ENCODE data around the gene ANKRD23.

The ANKRD23 gene

DNA sequence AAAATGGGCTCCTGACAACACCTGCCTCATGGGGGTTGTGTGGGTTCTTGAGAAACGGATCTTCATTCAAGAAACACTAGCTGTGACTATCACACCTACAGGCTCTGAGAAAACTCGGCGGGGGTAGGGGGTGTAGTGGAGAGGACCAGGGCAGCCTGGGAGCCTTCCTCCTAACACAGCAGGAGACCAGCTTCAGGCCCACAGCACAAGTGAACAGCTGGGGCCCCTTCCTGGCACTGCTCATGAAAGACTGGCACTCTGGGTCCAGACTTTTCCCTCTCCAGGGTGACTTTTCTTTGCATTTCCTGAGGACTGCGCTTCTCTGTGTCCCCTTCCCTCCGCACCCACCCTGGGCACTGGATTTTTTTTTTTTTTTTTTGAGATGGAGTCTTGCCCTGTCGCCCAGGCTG is 33.2 kb upstream of the ANKRD23 start:
- DNase-seq (ENCODE audit: low read depth), result no peak

GRCh38 chr2:96876269-96877041 is 32.6 kb upstream of the ANKRD23 start:
- no peak for DNase-seq (ENCODE audit: low read depth)

DNA sequence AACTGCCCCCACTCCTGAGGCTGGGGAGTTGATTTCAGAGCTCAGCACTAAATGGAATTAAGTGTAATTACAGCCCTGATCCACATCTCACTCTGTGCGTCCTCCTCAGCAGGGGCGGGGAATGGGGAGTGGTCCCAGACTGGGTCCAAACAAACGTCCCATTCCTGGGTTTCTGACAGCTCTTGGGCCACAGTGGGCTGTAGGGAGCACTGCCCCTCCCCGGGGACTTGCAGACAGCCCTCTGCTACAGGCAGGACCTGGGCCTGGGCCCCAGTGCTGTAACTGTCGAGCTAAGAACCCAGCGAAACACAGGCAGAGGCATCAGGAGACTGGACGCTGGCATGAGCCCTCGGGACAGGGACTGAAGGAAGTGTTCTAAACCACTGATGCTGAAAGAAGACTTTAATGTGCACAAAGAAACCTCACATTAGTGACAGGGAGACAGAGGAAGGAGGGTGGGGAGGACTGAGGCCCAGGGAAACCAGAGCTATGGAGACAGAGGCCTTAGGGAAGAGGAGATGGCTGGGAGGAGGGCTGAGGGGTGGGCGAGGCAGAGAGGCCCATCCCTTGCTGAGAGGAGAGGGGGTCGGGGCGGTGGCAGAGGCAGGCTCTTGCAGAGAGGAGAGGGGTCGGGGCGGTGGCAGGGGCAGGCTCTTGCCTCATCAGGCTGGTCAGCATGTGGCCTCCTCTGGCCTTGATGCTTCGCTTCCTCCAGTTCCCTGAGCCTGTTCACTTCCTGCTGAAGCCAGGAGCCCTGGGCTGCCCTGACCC is 31.9 kb upstream of the ANKRD23 start:
- DNase-seq (ENCODE audit: low read depth), result no peak

DNA sequence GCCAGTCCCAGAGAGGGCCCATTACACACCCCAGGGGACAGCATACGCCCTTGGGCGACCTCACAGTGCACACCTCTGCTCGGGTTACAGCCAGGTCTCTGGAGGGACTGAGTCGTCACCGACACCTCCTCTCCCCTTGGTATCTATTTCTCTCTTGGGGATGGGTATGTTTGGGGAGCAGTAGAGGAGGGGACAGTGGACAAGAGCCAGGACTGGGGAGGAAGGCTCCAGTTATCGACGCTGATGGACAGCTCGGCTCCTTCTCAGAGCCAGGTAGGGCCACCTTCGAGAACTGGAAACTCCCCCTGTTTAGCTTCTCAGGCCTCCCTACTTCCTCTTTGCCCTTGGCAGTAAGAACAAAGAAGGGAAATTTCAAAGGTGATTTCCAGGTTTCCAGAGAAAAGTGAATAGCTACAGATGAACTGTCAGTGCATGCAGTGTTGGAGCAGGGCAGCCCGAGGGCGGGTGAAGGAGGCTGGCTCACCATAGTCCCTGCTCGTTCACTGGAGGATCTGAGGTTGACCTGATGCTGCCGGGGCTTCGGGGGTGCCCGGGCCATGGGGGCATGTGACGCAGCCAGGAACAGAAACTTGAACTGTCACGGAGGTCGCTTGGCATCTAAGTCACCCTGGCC is 30.5 kb upstream of the ANKRD23 start:
- no peak for DNase-seq (ENCODE audit: low read depth)

- DNase-seq (ENCODE audit: low read depth), result no peak
Observed at GRCh38 chr2:96873651-96874096, 29.9 kb upstream of the ANKRD23 start.

DNA sequence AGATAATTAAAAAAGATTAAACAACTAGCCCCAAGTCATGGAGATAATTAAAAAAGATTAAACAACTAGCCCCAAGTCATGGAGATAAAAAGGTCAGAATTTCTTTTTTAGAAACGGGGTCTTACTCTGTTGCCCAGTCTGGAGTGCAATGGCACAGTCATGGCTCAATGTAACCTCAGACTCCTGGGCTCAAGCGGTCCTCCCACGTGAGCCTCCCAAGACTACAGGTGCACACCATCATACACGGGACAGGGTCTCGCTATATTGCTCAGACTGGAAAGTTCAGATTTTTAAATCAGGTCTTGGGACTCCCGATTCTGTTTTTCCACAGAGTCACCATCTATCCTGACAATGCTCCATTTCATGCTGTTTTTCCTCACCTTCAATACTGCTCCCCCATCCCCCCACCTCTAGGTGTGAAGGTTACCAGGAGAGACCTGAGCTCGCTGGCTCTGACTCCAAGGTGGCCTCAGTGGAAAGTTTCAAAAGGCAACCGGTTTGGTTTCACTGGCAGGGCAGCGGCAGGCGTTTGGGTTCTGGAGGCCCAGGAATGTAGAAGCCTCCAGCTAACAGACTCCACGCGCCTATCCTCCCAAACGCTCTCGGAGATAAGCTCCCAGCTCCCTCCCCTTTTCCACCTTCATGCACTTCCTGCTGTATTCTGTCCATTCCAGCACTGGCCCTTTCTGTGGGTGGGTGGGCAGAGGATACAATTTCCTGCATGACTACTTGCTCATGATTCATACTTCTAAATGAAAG is 28.9 kb upstream of the ANKRD23 start:
- peak; percentile 81 for DNase-seq (ENCODE audit: low read depth)

GRCh38 chr2:96870626-96871255 is 26.9 kb upstream of the ANKRD23 start:
- peak; percentile 39 for DNase-seq (ENCODE audit: low read depth)

GRCh38 chr2:96869822-96870625 is 26.2 kb upstream of the ANKRD23 start, which contains the start of gene SEMA4C:
Gene SEMA4C (minus strand): TSS chr2:96870080. CDS start chr2:96867886, 2,194 bp downstream.
- DNase-seq (ENCODE audit: low read depth), result peak; percentile 38

DNA sequence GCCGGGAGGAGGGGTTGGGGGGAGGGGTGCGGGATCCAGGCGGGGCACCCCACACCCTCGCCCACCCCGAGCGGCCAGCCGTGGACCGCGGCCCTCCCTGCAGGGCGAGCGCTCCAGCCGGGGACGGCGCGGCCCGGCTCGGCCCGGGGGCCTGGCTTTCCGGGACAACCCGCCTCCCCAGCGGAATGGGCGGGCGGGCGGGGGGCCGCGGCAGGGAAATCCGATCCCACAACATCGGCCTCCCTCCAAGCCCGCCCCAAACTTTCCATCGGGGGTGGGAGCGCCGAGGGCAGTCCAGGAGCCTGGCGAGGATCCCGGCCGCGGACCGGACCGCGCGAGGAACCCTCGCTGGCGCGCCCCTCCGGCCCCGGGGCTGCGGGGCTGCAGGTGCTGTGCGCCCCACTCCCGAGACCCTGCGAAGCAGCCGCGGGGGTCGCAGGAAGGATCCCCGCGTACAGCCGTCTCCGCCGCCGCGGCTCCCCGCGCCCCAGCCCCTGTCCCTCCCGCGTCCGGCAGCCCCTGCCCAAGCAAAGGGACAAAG is 25.5 kb upstream of the ANKRD23 start:
- peak; percentile 85 for DNase-seq (ENCODE audit: low read depth)

DNA sequence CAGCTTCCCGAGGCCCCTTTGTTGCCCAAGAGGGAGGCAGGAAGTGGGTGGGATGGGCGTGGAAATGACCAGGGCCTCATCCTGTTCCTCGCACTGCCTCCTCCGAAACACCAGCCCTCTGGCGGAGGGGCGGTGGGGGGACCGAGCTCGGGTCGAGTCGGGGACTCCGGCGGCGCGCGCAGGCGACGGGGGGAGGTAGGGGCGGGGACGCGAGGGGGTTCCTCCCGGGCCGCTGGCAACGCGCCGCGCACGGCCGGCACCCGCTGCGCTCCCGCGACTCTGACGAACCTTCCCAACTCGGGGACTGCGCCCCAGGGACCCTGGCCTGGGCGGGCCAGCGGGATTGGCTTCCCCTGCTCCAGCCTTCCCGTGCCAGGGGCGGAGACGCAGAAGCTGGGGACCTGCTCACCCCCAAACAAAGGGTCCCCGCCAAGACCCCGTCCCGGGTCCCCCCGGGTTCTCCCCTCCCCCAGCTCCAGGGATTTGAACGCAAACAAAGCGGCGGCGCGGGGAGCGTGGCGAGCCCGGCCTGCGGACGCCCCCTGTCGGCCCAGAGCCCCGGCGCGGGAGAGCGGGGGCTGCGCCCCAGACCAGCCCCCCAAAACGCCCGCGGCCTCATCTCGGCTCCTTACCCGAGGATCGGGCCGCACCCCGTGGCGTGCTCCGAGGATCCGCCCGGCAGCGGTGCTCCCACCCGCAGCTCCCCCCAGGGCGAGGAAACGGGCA is 24.9 kb upstream of the ANKRD23 start:
- peak; percentile 91 for DNase-seq (ENCODE audit: low read depth)

DNA sequence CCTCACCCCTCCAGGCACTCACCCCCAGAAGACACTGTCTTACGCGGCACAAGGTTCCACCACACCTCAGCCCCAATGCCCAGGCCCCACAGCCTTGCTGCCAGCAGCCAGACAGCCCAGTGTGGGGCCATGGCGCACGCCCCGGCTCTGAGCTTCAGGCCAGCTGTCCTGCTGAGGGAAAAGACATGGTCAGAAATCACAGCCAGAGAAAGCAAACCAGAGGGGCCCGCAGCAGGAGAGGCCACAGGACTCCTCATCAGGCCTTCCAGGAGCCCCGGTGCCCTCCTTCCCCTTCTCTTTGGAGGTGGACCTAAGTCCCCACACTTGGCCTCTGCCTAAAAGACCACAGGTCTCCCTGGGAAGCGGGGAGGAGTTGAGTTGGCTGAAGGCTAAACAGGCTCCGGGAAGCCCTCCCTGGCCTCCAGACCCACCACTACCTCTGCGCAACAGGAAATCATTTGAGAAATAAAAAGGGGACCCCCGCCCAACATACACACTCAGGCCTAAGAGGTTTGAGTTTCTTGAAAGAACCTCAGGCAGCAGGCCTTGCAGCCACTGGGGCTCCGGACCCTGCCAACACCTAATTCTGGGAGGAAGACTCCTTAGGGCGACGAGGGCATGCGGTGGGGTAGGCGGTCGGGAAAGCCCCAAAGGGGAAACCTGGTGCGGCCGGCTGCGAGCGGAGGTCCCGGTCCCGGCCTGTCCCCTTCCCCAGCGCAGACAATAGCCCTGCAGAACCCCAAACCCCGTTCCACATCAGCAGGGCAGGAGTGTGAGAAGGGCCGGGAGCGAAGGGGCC is 24.1 kb upstream of the ANKRD23 start:
- DNase-seq (ENCODE audit: low read depth), result no peak

DNA sequence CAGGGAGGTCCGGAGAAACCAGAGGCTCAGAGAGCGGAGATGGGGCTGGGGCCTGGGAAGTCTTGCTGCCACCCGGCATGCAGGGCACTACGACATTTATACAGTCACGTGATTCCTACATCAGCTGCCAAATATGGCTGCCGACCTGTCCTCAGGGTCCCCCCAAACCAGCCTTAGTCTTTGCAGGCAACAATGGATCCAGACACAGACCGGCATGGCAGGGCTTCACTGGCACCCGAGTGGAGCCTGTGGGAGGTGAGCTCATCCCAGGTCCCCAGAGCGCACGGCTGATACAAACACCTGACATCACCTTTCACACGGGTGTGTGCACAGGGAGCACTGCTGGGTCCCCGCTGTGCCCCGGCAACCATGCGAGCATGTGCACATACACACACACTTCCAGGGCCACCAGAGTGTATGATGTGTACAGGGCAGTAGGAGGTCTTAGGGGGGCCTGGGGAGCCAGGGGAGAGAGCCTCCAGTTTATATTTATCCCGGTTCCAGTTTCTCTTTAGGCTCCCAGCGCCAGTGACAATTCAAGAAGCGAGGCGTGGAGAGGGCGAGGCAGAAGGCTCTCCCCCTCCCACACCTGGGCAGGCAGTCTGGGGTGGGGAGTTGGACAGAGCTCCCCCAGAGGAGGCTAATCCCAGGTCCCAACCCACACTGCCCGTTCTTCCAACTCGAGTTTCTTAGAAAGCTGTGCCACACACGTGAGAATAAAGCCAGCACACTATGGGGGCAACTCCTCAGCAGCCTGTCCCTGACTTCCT is 23.4 kb upstream of the ANKRD23 start:
- DNase-seq (ENCODE audit: low read depth), result no peak

DNA sequence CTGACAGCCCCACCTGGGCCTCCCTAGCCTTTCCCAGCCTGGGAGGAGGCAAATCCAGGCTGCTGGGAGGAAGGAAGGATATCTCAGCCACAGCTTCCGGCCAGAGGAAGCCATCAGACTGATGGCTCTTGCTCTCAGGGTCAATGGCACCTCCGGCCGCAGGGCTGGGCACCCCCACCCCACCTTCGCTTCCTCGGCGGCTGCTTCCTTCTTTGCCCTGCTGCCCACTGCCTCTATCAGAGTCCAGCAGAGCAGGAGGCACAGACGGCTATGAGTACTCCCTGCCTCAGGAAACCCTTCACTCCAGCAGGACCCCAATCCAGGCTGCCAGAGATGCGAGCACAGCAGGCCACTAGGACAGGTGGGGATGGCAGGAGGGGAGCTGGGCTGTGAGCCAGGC is 22.8 kb upstream of the ANKRD23 start:
- no peak for DNase-seq (ENCODE audit: low read depth)

GRCh38 chr2:96866149-96866548 is 22.3 kb upstream of the ANKRD23 start:
- no peak for DNase-seq (ENCODE audit: low read depth)

GRCh38 chr2:96865654-96866053 is 21.8 kb upstream of the ANKRD23 start:
- DNase-seq (ENCODE audit: low read depth), result no peak

- no peak for DNase-seq (ENCODE audit: low read depth)
Observed at GRCh38 chr2:96864343-96865091, 20.7 kb upstream of the ANKRD23 start.
